ENCODE data around the gene SLIT3. TPM values are rescaled to one million over a fixed set of nuclear protein-coding genes. Genes with fewer than 3 reads are reported as not detected.

SLIT3 gene
- total RNA-seq, 1 experiment from 2014 or later: 0.10 TPM

GRCh38 chr5:169151051-169151805 lies 149.7 kb downstream of the SLIT3 start:
- CTCF ChIA-PET: no interaction called here
- TF ChIP-seq ZNF274 (IDR thresholded peaks at IDR 0.05; ENCODE audit: low read depth, low read length): no peak
- BruUV-seq (replicated peaks): no TSS peak
- H3K4me1 ChIP-seq (ENCODE audit: control insufficient read depth in 1 of 2, insufficient read depth in 2 of 2, low read length in 2 of 2): no peaks in the 10 kb centered on the region
- DNase-seq (ENCODE audit: low read depth, low spot score) (no peak), ATAC-seq (no peak)
- no peaks in the 10 kb centered on the region for H3K9me3 ChIP-seq (ENCODE audit: control insufficient read depth in 1 of 2, insufficient read depth in 1 of 2, low read depth in 1 of 2, low read length in 2 of 2)
- H3K36me3 ChIP-seq (ENCODE audit: control insufficient read depth in 1 of 2, insufficient read depth in 2 of 2, low read length in 2 of 2): no peaks in the 10 kb centered on the region
- no peak overlapping the region for H3K9ac ChIP-seq (ENCODE audit: low read length)
- intact Hi-C loops (cut with micrococcal nuclease): loop anchor here (10.0 kb wide), 1 partner anchor 166 kb away; no protein-coding TSS in a partner anchor
- H2AFZ ChIP-seq (ENCODE audit: low read depth, low read length, poor library complexity, severe bottlenecking): no peak overlapping the region
- peaks cover 40% of the 10 kb centered on the region for H3K27me3 ChIP-seq (ENCODE audit: insufficient read depth, low read length)
- no peak overlapping the region for H3K27ac ChIP-seq (ENCODE audit: low read depth, low read length)
- POLR2A ChIA-PET: no interaction called here
- no peaks in the 10 kb centered on the region for H4K20me1 ChIP-seq (ENCODE audit: insufficient read depth)
- H3K79me2 ChIP-seq (ENCODE audit: insufficient read depth, low read length): no peaks in the 10 kb centered on the region
- RAD21 ChIA-PET (ENCODE audit: low non-redundant PET in 1 of 2, low total read pairs in 2 of 2, uncharacterized antibody in 2 of 2, unreplicated experiment in 2 of 2): no interaction called here
- no peak overlapping the region for H3K4me3 ChIP-seq (replicated peaks in 1 of 2; ENCODE audit: low read depth in 1 of 2, low read length in 2 of 2)
- H3K4me2 ChIP-seq (ENCODE audit: low read length): no peak overlapping the region
- no peaks in the 10 kb centered on the region for H3K9me2 ChIP-seq (ENCODE audit: insufficient read depth)

GRCh38 chr5:169150108-169150507 lies 150.8 kb downstream of the SLIT3 start:
- ChIA-PET RAD21 (ENCODE audit: low non-redundant PET in 1 of 2, low total read pairs in 2 of 2, uncharacterized antibody in 2 of 2, unreplicated experiment in 2 of 2) (no interaction called here), CTCF (no interaction called here)

More at GRCh38 chr5:169150108-169150507, 150.8 kb downstream of the SLIT3 start:
- peaks cover 42% of the 10 kb centered on the region for H3K27me3 ChIP-seq (ENCODE audit: insufficient read depth, low read length)
- H3K27ac ChIP-seq (ENCODE audit: low read depth, low read length): no peak overlapping the region
- no peak overlapping the region for H3K4me3 ChIP-seq (replicated peaks in 1 of 2; ENCODE audit: low read depth in 1 of 2, low read length in 2 of 2)
- no peaks in the 10 kb centered on the region for H4K20me1 ChIP-seq (ENCODE audit: insufficient read depth)
- H3K9me3 ChIP-seq (ENCODE audit: control insufficient read depth in 1 of 2, insufficient read depth in 1 of 2, low read depth in 1 of 2, low read length in 2 of 2): no peaks in the 10 kb centered on the region
- no peaks in the 10 kb centered on the region for H3K79me2 ChIP-seq (ENCODE audit: insufficient read depth, low read length)
- DNase-seq (ENCODE audit: low read depth, low spot score) (no peak), ATAC-seq (no peak)
- no TSS peak for BruUV-seq (replicated peaks)
- no peaks in the 10 kb centered on the region for H3K4me1 ChIP-seq (ENCODE audit: control insufficient read depth in 1 of 2, insufficient read depth in 2 of 2, low read length in 2 of 2)
- POLR2A ChIA-PET: no interaction called here
- H3K4me2 ChIP-seq (ENCODE audit: low read length): no peak overlapping the region
- intact Hi-C loops (cut with micrococcal nuclease): loop anchor here (10.0 kb wide), 1 partner anchor 165 kb away; no protein-coding TSS in a partner anchor
- H3K9me2 ChIP-seq (ENCODE audit: insufficient read depth): no peaks in the 10 kb centered on the region
- H3K36me3 ChIP-seq (ENCODE audit: control insufficient read depth in 1 of 2, insufficient read depth in 2 of 2, low read length in 2 of 2): no peaks in the 10 kb centered on the region
- no peak overlapping the region for H3K9ac ChIP-seq (ENCODE audit: low read length)
- H2AFZ ChIP-seq (ENCODE audit: low read depth, low read length, poor library complexity, severe bottlenecking): no peak overlapping the region
- TF ChIP-seq ZFX (IDR thresholded peaks at IDR 0.05) (no peak), ATF3 (IDR thresholded peaks at IDR 0.05) (no peak), POLR2AphosphoS5 (IDR thresholded peaks at IDR 0.05; ENCODE audit: low read depth, low read length) (no peak), YY1 (IDR thresholded peaks at IDR 0.05; ENCODE audit: extremely low read depth, insufficient replicate concordance, low read depth, low read length) (no peak), CBX3 (IDR thresholded peaks at IDR 0.05; ENCODE audit: low read depth) (no peak), EGR1 (IDR thresholded peaks at IDR 0.05; ENCODE audit: low read depth) (no peak), MAX (IDR thresholded peaks at IDR 0.05) (no peak), JUND (IDR thresholded peaks at IDR 0.05) (no peak), TCF7L2 (IDR thresholded peaks at IDR 0.05; ENCODE audit: borderline replicate concordance, extremely low read depth, insufficient read depth, insufficient read length) (no peak), REST (IDR thresholded peaks at IDR 0.05; ENCODE audit: low read depth) (no peak), ZNF274 (IDR thresholded peaks at IDR 0.05; ENCODE audit: low read depth, low read length) (no peak), CEBPB (IDR thresholded peaks at IDR 0.05; ENCODE audit: low read depth) (no peak)

Data from HCT116 (cell line).